GM18870 (cell line): ENCODE measurements around the gene ADGRB3.
"Not testable (repeated sequence)": the region's sequence is repeated elsewhere in the genome, so short reads cannot be mapped to it uniquely, and the experiment has no call there.

Source experiments
- ATAC-seq: cut with Tn5 transposase; IDR thresholded peaks from one replicate; pipeline ENCODE4 v1.9.1; 2021; ENCODE audit warnings: moderate library complexity; ENCODE audit not compliant: unreplicated experiment

Gene ADGRB3

GRCh38 chr6:68912805-68913204 lies 277.7 kb downstream of the ADGRB3 start:
- not testable (repeated sequence) for ATAC-seq

- ATAC-seq = no peak
Measured at GRCh38 chr6:68915586-68915985, 280.5 kb downstream of the ADGRB3 start.

GRCh38 chr6:68919537-68919936 lies 284.5 kb downstream of the ADGRB3 start:
- no peak for ATAC-seq

- no peak for ATAC-seq
Measured at GRCh38 chr6:68941345-68941744, 306.3 kb downstream of the ADGRB3 start.

- ATAC-seq = no peak
Measured at GRCh38 chr6:68947721-68948120, 312.6 kb downstream of the ADGRB3 start.

- ATAC-seq = no peak
Measured at GRCh38 chr6:68951270-68951669, 316.2 kb downstream of the ADGRB3 start.

GRCh38 chr6:68958327-68958726 lies 323.2 kb downstream of the ADGRB3 start:
- ATAC-seq = no peak

GRCh38 chr6:68967549-68968300 lies 332.6 kb downstream of the ADGRB3 start:
- peak; percentile 80 for ATAC-seq

GRCh38 chr6:68968301-68968649 lies 333.2 kb downstream of the ADGRB3 start:
- no peak for ATAC-seq

- no peak for ATAC-seq
Measured at GRCh38 chr6:68973066-68973465, 338.0 kb downstream of the ADGRB3 start.

GRCh38 chr6:68975064-68975463 lies 340.0 kb downstream of the ADGRB3 start:
- no peak for ATAC-seq

- ATAC-seq = no peak
Measured at GRCh38 chr6:68975816-68976215, 340.7 kb downstream of the ADGRB3 start.

- no peak for ATAC-seq
Measured at GRCh38 chr6:68976260-68976659, 341.2 kb downstream of the ADGRB3 start.

- no peak for ATAC-seq
Measured at GRCh38 chr6:68978411-68978810, 343.3 kb downstream of the ADGRB3 start.

GRCh38 chr6:68981668-68982067 lies 346.6 kb downstream of the ADGRB3 start:
- ATAC-seq = not testable (repeated sequence)

GRCh38 chr6:68988698-68989097 lies 353.6 kb downstream of the ADGRB3 start:
- ATAC-seq = no peak

- no peak for ATAC-seq
Measured at GRCh38 chr6:68990317-68990716, 355.2 kb downstream of the ADGRB3 start.

- ATAC-seq = no peak
Measured at GRCh38 chr6:68993911-68994310, 358.8 kb downstream of the ADGRB3 start.

- ATAC-seq = no peak
Measured at GRCh38 chr6:68994521-68994920, 359.4 kb downstream of the ADGRB3 start.

- no peak for ATAC-seq
Measured at GRCh38 chr6:69005199-69005598, 370.1 kb downstream of the ADGRB3 start.

GRCh38 chr6:69007781-69008180 lies 372.7 kb downstream of the ADGRB3 start:
- no peak for ATAC-seq

- no peak for ATAC-seq
Measured at GRCh38 chr6:69012211-69012610, 377.1 kb downstream of the ADGRB3 start.

- ATAC-seq = no peak
Measured at GRCh38 chr6:69012876-69013275, 377.8 kb downstream of the ADGRB3 start.
